GM06990 (cell line): ENCODE measurements around the gene MYO15B.
"Not testable (repeated sequence)": the region's sequence is repeated elsewhere in the genome, so short reads cannot be mapped to it uniquely, and the experiment has no call there.

Experiments used
- DNase-seq: peaks from one replicate; pipeline ENCODE4 v3.0.0-alpha.2; 2011; ENCODE audit not compliant: insufficient read length; ENCODE audit errors: extremely low read depth
- H3K27me3 ChIP-seq: replicated peaks from 2 replicates; pipeline ENCODE4 v1.6.0; 2011; ENCODE audit warnings: low read length; ENCODE audit not compliant: control insufficient read depth, insufficient read depth
- H3K36me3 ChIP-seq: 2 replicates; pipeline ENCODE4 v1.5.1; 2011; ENCODE audit warnings: low read length; ENCODE audit not compliant: control insufficient read depth, insufficient read depth
- H3K4me3 ChIP-seq: replicated peaks from 2 replicates; pipeline ENCODE4 v1.5.1; 2011; ENCODE audit warnings: low read depth, mild to moderate bottlenecking, control low read depth, low read length
- TF ChIP-seq, protein P1 (sequence below): IDR thresholded peaks from 2 replicates; pipeline ENCODE4 v1.5.1; 2011; ENCODE audit warnings: low read length, control low read depth, mild to moderate bottlenecking, inconsistent platforms; ENCODE audit not compliant: insufficient read depth, poor library complexity, severe bottlenecking

The MYO15B gene

DNA sequence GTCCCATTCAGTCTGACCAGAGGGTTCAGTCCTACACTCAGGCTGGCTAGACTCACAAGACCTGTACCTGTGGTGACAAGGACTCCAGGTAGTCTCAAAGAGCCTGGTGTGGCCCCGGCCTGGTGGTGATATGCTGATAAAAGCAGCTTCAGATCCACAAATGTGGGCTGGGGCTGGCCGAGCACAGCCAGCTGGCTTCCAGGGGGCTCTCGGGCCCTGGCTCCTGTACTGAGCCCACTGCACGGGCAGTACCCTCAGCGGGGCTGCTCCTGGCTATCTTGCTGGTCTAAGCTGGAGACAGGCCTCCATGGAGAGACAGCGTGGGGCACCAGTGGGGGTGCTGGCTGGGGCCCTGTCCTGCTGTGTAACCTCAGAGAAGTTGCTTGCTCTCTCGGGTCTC is 50.0 kb downstream of the MYO15B start:
- Histone ChIP-seq H3K4me3 (no peak overlapping the region), H3K27me3 (no peaks in the 10 kb centered on the region), H3K36me3 (peaks cover 12% of the 10 kb centered on the region)
- no peak for DNase-seq
- TF ChIP-seq, protein P1, sequence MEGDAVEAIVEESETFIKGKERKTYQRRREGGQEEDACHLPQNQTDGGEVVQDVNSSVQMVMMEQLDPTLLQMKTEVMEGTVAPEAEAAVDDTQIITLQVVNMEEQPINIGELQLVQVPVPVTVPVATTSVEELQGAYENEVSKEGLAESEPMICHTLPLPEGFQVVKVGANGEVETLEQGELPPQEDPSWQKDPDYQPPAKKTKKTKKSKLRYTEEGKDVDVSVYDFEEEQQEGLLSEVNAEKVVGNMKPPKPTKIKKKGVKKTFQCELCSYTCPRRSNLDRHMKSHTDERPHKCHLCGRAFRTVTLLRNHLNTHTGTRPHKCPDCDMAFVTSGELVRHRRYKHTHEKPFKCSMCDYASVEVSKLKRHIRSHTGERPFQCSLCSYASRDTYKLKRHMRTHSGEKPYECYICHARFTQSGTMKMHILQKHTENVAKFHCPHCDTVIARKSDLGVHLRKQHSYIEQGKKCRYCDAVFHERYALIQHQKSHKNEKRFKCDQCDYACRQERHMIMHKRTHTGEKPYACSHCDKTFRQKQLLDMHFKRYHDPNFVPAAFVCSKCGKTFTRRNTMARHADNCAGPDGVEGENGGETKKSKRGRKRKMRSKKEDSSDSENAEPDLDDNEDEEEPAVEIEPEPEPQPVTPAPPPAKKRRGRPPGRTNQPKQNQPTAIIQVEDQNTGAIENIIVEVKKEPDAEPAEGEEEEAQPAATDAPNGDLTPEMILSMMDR, result no peak

DNA sequence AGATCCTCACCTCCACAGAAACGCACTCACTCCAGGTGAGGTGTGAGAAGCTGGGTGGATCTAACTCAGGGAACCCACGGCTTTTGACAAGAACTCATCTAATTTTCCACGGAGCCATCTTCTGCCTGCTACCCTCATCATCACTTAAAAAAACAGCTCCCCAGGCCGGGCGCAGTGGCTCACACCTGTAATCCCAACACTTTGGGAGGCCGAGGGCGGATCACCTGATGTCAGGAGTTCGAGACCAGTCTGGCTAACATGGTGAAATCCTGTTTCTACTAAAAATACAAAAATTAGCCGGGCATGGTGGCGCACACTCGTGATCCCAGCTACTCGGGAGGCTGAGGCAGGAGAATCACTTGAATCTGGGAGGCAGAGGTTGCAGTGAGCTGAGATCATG is 50.4 kb downstream of the MYO15B start:
- peaks cover 12% of the 10 kb centered on the region for H3K36me3 ChIP-seq
- H3K27me3 ChIP-seq, H3K4me3 ChIP-seq, DNase-seq: not testable (repeated sequence)

DNA sequence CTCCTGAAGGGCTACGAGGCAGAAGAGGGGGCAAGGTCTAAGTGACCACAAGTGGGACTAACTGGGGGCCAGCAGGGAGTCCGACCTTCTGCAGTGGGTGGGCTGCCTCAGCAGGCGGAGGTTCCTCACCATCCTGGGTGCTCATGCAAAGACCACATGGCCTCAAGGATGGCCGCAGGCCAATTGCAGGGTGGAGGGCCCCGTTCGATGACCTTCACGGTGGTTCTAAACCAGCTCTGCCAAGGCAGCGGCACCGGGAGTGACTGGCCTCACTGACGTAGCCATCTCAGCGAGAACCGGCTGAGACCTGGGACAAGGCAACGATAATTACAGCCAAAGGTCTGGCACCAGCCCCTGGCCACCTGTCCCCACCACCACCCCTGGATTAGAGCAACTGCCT is 51.3 kb downstream of the MYO15B start:
- DNase-seq, result no peak
- peaks cover 18% of the 10 kb centered on the region for H3K36me3 ChIP-seq
- no peak overlapping the region for H3K4me3 ChIP-seq
- H3K27me3 ChIP-seq, result no peaks in the 10 kb centered on the region
- TF ChIP-seq, protein P1, result no peak

DNA sequence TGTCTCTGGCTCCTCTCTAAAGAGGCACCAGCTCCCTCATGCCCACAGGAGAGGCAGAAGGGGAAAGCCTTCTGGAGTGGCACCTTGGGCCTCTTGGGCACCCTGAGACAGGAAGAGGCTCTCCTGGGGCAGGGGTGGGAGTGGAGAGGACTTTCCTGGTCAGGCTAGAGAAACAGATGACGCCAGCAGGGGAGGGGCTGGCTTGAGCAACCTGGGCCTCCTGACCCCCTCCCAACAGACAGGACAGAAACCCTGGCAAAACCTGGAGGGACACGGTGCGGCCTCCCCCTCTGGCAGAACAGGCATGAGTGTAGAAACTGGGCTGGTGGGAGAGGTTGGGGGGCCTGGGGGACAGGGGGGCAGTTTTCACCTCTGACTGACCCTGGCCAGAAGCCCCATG is 51.7 kb downstream of the MYO15B start:
- Histone ChIP-seq H3K27me3 (no peaks in the 10 kb centered on the region), H3K36me3 (peaks cover 18% of the 10 kb centered on the region), H3K4me3 (no peak overlapping the region)
- no peak for DNase-seq
- TF ChIP-seq, protein P1, result no peak

DNA sequence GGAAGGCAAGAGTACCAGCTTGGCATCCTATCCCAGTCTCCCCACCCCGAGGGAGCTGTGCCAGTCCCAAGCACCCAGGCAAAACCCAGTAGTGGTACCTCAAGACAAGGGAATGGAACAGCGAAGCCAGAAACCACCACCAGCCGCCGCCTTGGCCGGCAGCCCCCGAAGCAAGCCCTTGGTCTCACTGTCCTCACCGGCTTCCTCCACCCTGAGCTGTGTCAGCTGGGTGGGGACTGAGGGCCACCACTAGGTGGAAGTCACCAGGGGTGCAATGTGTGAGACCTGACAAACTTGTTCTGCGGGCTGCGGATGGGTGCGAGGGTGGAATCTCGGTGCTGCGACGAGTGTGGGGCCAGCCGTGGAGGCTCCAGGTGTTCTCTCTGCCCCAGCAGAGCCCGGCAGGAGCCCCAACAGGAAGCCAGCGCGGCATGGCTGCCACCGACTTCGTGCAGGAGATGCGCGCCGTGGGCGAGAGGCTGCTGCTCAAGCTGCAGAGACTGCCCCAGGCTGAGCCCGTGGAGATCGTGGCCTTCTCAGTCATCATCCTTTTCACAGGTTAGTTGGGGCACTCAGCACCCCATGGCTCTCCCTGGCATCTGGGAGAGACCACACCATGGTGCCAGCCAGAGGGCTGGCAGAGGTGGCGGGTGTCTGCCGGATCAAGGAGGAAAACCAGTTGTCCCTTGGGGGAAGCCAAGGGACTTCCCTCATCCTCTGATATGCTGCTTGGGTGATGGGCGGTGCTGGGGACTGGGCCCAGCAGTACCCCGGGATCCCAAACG is 52.4 kb downstream of the MYO15B start:
- H3K4me3 ChIP-seq, result no peak overlapping the region
- DNase-seq, result no peak
- TF ChIP-seq, protein P1, result no peak
- no peaks in the 10 kb centered on the region for H3K27me3 ChIP-seq
- H3K36me3 ChIP-seq, result peaks cover 18% of the 10 kb centered on the region

DNA sequence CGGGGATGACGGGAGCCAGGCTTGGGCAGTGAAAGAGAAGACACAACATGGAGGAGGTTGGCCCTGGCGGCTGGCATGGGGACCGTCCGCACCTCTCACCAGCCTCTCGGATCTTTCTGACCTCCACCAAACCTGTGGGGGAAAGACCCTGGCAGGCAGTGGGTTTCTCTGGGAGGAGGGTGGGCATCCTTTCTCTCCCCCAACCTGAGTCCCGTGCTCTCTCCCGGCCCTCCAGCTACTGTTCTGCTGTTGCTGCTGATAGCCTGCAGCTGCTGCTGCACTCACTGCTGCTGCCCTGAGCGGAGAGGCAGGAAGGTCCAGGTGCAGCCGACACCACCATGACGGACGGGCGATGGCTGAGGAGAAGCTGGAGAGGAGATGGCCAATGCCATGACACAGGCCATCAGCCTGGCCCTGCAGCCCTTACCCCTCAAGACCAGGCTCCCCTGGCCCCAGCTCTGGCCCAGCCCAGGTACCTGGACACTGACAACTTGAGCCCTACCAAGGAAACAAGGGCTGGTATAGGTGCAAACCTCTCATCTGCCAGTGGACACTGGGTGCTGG is 53.0 kb downstream of the MYO15B start:
- no peak overlapping the region for H3K4me3 ChIP-seq
- TF ChIP-seq, protein P1, result no peak
- no peaks in the 10 kb centered on the region for H3K27me3 ChIP-seq

More for the DNA sequence above, 53.0 kb downstream of the MYO15B start:
- H3K36me3 ChIP-seq, result peaks cover 18% of the 10 kb centered on the region
- DNase-seq, result no peak
